GM21619 (cell line): Measurements from ENCODE around the gene NKAIN4.
"Not testable (repeated sequence)": the region's sequence is repeated elsewhere in the genome, so short reads cannot be mapped to it uniquely, and the experiment has no call there.

ENCODE experiments used
- ATAC-seq: cut with Tn5 transposase; IDR thresholded peaks from one replicate; pipeline ENCODE4 v1.9.1; 2021; ENCODE audit not compliant: unreplicated experiment

The NKAIN4 gene

DNA sequence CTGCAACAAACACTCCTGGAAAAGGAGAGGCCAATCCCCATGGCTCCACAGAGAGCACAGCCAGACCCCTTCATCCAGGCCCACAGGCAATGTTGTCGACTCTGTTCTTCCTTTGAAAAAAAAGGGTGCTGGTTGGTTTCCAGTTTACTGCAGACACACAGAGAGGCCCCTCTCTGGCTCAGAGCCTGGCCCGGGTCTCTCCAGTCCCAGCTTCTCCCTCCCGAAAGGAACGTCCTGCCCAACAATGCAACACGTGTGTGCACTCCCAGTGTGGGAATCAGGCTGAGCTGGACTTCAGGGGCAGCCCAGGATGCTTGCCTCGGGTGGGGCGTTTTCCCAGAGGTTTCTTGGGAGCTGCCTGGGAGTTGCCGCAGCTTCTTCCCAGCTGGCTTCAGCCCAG lies 4.5 kb upstream of the NKAIN4 start:
- ATAC-seq, result no peak

DNA sequence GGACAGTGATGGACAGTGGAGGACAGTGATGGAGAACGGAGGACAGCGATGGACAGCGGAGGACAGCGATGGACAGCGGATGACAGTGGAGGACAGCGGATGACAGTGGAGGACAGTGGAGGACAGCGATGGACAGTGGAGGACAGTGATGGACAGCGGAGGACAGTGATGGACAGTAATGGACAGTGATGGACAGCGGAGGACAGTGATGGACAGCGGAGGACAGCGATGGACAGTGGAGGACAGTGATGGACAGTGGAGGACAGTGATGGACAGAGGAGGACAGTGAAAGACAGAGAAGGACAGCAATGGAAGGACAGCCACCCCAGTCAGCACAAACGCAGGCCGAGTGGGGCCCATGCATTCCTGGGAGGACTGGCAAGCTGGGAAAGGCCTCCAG lies 3.4 kb upstream of the NKAIN4 start:
- no peak for ATAC-seq

DNA sequence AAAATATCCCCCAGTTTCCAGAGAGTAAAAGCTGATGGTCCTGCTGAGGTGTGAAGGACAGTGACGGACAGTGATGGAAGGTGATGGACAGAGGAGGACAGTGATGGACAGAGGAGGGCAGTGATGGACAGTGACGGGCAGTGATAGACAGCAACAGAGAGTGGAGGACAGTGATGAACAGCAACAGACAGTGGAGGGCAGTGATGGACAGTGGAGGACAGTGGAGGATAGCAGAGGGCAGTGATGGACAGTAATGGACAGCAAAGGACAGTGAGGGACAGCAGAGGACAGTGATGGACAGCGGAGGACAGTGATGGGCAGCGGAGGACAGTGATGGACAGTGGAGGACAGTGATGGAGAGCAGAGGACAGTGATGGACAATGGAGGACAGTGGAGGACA lies 2.7 kb upstream of the NKAIN4 start:
- no peak for ATAC-seq

DNA sequence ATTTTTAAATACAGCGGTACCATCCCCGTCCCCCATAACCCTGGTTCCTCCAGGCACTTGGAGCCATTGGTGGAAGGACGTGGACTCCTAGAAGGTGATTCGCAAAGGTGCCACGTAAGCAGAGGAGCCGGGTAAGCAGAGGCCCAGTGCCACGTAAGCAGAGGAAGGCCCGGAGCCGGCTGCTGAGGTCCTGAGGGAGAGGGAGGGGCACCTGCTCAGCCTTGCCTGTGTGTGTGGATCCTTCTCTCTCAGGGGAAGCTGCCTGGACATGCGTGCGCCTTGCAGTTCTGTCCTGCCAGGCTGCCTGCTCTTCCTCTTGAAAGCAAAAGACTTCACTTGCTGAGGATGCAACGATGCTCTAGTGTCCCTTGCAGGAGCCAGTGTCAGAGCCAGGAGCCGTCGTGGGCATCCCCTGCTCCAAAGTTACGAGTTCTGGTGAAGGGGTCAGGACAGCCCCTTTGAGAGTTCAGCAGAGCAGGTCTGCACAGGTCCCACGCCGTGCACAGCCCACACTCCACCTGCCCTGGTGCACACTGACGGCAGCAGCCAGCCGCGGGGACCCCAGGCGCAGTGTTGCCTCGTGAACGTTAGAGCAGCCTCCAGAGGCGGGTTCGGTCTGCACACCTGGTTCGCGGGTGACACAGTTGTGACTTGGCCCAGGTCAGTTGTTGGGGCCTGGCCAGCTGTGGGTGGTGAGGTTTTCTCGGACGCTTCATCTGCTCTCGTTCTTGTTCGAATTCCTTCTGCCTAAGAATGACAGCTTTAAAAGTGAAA lies 1.9 kb upstream of the NKAIN4 start:
- ATAC-seq, result no peak

DNA sequence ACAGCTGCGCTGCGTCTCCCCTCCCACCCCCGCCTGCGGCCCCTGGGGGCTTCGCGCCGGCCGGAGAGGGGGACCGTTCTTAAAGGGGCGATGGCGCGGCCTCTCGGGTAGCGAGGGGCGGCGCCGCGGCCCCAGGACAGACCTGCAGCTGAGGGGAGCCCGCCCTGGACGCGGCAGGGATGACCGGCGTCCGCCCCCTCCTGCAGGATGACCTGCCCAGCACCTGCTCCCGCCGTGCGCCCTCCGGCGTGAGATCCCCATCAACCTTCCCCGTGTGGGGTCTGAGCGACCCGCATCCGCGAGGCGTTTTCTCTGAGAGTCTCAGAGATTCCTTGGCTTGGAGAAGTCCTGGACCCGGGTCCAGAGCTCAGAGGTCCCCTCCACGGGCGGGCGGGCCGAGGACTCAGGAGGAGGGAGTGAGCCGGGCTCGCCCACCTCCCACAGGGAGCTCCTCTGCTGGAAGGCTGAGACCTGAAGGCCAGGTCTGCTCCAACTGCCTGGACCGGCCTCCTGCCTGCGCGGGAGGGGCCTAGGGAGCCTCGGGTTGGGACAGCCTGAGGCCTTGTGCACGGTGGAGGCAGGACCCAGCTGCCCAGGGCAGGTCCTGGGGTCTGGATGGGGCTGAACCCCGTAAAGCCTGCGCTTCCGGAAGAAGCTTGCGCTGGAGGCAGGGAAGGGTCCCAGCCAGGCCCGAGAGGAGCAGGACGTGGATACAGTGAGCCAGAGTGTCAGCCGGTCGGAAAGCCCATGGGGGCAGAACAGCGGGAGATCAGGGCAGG lies 532 bp upstream of the NKAIN4 start:
- no peak for ATAC-seq

DNA sequence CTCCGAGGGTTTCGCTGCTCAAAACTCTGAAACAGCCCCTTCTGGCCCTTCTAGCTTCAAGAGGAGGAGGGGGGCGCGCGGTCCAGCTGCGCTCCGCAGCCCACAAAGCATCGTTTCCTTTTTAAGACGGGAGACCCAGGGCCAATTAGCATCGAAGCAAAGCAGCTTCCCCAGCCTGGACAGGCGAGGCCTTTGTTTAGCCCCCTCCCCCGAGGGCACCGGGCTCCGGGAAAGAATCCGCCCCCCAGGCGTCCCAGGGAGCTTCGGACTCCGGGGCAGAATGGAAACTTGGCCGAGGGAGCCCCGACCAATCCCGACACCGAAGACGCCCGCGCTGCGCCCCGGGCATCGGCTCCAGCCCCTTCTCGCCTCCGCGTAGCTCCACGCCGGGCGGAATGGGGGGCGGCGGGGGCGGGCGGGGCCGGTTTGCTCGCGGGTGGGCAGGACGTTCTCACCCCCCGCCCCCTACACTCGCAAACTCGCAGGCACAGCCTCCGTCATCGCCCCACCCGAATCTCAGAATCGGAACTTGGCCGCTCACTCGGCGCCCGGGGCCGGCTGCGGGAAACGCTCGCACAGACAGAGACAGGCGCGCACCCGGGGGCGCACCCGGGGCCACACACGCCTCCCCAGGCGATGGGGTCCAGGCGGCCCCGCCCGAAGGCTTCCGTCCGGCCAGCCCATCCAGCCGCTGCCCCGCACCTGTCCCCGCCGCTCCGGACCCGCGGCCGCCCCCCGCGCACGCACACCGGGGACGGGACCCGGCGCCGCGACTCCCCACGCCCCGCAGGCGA lies 628 bp downstream of the NKAIN4 start:
- ATAC-seq, result no peak

DNA sequence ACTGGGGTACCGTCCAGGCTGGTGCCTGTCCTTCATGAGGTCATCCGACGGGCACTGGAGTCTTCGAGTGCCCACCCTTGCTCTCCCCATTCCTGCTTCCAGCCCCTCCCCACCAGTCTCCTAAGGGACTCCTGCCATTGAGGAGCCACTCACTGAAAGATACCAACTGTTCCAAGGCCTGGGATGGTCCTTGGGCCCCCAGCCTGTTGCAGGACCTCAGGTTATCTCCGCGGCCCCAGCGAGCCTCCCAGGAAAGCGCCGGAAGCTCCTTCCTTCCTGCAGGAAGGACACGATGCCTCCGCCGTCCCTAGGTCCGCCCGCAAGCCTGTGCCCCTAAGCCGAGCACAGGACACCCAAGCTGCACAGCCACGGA lies 1.2 kb downstream of the NKAIN4 start:
- no peak for ATAC-seq

DNA sequence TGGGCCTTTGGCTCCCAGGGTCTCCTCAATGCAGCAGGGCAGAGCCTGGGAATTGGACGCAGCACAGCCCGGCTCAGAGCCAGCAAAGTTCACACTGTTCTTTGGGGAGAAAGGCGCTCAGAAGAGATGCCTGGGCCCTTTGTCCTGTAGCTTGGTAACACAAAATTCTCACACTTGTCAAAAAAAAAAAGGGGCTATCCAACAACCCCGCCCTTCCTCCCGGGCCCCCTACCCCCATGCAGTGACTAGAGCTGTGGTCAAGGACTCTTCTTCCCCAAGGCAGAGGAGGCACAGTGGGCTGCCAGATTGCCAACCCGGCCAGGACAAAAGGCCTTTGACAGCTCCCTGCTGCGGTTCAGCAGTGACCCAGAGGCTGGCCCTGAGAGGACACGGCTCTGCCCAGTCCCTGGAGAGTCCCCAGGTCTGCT lies 2.0 kb downstream of the NKAIN4 start:
- no peak for ATAC-seq

DNA sequence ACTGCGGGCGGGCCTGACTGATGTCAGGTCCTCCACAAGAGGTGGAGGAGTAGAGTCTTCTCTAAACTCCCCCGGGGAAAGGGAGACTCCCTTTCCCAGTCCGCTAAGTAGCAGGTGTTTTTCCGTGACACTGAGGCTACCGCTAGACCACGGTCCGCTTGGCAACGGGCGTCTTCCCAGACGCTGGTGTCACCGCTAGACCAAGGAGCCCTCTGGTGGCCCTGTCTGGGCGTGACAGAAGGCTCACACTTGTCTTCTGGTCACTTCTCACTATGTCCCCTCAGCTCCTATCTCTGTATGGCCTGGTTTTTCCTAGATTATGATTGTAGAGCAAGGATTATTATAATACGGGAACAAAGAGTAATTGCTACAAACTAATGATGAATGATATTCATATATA lies 2.9 kb downstream of the NKAIN4 start:
- ATAC-seq, result not testable (repeated sequence)

DNA sequence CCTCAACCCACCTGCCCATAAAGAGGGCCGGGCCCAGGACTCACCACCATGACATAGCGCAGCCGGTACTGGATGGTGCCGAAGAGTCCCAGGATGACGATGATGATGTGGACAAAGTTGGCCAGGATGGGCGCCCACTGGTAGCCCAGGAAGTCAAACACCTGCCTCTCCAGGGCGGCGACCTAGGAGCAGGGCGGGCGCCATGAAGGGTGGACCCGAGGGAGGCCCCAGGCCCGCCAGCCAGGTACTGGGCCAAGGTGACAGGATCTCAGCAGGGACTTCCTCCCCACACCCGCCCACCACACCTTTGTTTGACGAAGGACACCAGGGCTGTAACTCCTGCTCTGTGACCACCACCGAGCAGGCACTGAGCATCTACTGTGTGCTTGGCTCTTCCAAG lies 4.4 kb downstream of the NKAIN4 start:
- ATAC-seq, result no peak

DNA sequence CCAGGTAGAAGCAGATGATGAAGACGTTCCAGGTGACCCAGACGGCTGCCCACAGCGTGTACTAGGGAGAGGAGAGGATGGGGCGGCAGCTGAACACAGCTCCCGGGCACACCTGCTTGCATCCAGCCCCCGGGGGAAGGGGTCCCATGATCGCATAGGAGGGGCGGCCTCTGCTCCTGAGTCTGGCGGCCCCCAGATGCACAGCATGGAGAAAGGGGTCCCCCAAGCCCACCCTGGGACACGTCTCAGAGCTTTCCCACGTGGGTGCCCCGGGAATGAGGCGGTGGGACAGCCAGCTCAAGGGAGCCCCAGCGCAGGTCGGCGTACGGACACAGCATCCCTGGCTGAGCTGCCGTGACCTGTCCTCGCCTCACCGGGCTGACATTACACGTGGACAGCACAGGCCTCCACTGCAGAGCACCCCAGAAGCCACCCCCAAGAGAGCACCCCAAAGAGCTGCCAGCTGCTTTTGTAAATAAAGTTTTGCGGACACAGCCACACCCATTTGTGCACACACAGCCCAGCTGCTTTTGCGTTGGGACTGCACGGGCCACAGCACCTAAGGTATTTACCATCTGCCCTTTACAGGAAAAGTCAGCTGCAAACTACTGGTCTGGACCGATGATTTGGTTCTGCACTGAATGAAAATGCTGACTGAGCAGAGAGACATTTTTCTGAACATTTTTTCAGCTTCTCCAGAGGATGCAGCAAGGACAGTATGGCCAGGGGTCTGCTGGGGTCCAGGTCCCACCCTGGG lies 5.2 kb downstream of the NKAIN4 start:
- no peak for ATAC-seq

DNA sequence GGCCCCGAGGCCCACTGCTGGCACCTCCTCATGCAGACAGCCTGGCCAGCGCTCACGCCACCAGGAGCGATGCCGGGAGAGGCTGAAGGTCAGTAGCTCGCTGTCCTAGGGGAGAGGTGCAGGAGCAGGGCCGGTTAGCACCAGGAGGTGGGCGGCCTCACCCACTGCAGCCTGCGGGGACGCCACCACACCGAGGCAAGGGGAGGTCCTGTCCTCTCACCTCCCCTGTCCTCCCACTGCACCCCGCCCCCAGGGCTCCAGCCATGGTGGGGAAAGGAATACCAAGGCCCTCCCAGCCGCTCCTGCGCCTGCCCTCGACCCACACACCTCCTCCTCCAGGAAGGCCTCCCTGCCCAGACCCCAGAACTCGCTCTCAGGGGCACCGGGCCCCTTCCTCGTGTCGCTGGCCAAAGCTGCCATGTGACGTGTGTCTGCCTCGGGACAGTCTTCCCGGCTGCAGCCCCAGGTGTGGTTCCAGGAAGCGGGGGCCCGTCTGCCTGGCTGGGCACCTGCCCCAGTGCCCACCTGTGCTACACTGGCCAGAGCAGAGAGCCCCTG lies 6.5 kb downstream of the NKAIN4 start:
- no peak for ATAC-seq

DNA sequence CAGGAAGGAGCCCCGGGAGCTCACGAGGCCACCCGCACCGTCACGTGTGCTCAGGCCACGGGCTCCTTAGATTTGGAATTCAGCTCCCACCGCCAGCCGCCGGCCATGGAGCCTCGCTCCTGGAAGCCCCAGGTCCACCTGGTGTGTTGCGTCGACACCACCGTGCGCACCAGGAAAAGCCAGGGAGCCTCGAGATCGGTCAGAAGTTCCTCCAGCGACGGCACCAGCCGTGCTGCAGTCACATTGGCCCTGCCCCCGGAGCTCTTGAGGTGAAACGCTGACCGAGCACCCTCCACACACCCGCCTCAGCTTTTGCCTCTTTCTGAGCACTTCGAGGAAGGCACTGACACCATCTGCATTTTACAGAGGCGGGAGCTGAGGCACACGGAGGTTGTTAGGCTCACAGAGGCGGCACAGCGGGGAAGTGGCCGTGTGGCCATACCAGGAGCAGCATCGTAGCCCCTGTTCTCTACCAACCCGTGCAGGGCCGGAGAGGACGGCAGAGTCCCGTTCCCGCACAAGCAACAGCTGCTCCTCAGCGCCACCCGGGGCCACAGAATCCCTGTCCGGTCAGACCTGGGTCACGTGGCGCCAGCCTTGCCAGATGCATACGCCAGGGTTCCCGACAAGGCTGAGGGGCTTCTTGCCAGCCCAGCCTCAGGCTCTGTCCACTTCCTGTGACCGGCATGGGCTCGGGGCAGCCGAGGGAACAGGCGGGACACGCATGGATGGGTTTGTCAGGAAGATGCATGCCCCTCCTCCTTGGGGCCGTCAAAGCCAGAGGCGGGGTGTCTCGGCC lies 7.6 kb downstream of the NKAIN4 start:
- no peak for ATAC-seq

DNA sequence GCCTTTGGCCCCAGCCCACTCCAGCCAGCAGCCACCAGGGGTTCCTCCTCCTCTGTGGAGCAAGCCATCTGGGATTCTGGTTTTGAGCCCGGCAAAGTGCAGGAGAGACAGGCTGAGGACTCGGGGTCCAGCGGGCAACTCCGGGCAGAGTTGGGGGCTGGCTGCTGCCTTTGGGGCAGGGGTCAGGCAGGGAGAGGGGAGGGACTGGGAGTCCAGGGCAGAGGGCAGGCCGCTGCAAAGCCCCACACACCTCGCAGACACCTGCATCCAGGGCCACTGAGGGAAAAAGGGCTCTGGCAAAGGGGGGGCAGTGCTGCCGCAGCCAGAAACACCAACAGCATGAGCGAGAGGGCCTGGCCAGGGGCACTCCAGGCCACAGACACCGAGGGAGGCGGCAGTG lies 9.8 kb downstream of the NKAIN4 start:
- ATAC-seq, result no peak

DNA sequence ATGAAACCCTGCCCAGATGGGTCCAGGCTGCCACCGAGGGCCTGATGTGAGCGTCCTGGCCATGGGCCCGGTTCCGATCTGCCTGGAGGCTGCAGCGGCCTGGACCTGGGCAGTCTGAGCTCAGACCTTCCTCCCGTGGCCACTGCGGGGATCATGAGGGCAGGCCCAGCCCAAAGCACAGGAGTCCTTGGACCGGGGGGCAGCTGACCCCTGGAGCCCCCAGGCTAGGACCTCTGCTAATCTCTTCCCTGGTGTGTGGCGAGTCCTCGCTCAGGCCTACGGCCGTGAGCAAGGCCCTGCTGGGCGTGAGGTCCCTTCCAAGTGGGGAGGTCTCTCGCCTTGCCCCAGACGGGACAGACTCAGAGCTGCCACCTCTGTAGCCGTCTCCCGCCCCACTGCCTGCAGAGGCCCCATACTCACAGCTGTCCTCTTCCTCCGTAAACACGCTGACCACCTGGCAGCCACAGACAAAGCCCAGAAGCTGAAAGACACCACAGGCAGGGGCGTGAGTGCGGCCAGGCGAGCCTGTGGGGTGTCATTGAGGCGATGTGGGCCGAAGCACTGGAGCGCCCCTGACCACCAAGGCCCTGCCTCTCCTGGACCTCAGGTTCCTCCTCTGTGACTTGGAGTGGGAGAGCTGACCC lies 10.5 kb downstream of the NKAIN4 start:
- ATAC-seq, result no peak

DNA sequence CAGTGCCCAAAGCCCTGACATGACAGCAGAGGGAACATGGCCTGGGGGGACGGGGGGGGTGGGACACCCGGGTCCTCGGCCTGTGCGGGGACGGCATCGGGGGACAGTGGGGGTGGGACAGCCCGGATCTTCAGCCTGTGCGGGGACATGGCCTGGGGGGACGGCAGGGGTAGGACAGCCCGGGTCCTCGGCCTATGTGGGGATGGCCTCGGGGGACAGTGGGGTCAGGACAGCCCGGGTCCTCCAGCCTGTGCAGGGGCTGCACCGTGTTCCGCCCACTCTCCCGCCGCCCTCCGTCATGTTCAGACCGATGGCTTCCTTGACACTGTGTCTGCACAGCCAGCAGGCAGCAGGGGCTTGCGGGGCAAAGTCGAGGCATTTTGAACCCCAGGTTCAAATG lies 11.5 kb downstream of the NKAIN4 start:
- ATAC-seq, result no peak

DNA sequence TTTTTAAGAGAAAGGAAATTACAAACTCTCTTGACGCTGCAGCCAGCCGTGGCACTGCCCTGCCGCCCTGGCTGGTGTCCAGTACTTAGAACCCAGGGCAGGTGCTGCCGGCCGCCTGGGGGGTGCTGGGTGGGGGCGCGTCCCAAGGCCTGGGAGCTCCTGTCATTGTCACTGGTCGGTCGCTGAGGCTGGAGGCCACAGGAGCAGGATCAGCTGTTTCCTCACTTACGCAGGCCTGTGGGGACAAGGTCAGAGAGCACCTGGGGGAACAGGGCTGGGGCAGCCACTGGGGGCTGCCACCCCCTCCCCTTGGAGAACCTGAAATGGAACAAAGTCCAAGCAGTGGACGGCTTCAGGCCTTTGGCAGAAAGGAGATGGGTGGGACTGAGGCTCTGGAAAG lies 13.0 kb downstream of the NKAIN4 start:
- no peak for ATAC-seq

DNA sequence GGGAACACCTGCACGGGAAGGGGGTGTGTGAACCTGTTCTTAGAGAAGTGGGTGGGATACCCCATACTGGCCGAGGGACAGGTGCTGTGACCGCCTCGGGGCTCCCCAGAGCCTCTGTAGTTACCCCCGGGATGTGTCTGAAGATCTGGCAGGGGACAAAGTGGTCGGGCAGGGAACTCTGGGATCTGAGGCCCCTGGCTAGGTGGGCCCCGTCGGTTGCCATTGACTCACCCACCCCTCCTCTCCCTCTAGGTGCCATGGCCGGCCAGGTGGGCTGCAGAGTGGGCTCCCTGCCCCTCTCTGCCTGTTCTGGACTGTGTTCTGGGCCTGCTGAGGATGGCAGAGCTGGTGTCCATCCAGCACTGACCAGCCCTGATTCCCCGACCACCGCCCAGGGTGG lies 14.3 kb downstream of the NKAIN4 start:
- no peak for ATAC-seq

DNA sequence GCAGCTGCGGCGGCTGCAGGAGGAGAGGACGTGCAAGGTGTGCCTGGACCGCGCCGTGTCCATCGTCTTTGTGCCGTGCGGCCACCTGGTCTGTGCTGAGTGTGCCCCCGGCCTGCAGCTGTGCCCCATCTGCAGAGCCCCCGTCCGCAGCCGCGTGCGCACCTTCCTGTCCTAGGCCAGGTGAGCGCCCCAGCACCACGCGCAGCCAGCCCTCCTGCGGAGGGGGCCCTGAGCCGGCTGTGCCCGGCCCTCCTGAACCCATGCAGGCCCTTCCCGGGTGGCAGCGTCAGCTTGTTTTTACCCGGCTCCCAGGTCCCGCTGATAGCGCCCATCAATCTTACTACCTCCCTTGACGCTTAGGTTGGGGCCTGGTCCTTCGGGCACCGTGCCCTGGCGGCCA lies 14.8 kb downstream of the NKAIN4 start:
- no peak for ATAC-seq
